ENCODE results near the gene CRMP1. TPM values are rescaled to one million over a fixed set of nuclear protein-coding genes. Genes with fewer than 3 reads are reported as not detected.

CRMP1 gene
- total and polyA plus RNA-seq, 2 experiments from 2014 or later: 1.3 TPM; not detected in 1

DNA sequence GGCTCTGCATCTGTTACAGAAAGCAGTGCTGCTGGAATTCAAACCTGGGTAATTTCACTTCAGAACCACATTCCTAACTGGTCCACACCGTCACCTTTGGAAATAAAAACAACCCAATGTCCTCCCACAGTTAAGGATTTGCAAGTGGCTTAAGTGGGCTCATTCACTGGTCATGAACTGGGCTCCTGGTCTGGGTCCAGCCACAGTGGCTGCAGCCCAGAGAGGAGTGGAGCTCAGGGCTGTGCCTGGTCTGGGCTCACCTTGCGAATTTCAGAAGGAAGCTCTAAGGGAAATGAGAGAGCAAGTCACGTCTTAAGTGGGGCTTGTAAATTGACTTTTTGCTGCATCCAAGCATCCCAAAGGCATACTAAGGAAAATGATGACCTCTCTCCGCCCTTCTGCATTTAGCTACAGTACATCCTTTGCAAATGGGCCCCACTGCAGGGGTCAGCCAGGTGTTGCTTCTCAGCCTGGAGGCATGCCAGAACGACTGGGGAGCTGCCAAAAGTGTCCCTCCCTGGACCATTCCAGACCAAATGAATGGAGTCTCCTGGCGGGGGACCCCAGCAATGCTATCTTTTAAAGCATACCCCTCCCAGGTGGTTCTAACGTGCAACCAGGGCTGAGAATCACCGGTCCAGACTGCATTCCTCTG lies 25.6 kb upstream of the CRMP1 start:
- Histone ChIP-seq H3K79me2 (ENCODE audit: insufficient read depth) (no peaks in the 10 kb centered on the region), H3K9ac (no peak overlapping the region), H3K9me2 (ENCODE audit: insufficient read depth) (no peaks in the 10 kb centered on the region), H3K27ac (no peak overlapping the region), H3K4me1 (ENCODE audit: insufficient read depth) (no peaks in the 10 kb centered on the region), H3K9me3 (ENCODE audit: low read depth) (no peaks in the 10 kb centered on the region), H2AFZ (no peak overlapping the region), H3K36me3 (ENCODE audit: low read depth) (no peaks in the 10 kb centered on the region), H3F3A (ENCODE audit: insufficient read depth) (no peaks in the 10 kb centered on the region), H3K4me2 (ENCODE audit: unreplicated experiment) (no peak overlapping the region), H4K20me1 (ENCODE audit: insufficient read depth) (no peaks in the 10 kb centered on the region), H3K27me3 (replicated peaks; ENCODE audit: insufficient read depth) (0 out of 2 replicates have a peak, but pooled peaks cover 3% of the 10 kb centered on the region), H3K4me3 (no peak overlapping the region)
- no peak for TF ChIP-seq EZH2 (IDR thresholded peaks at IDR 0.05; ENCODE audit: insufficient read depth, poor library complexity, severe bottlenecking)
- TF ChIP-seq EZH2phosphoT487 (IDR thresholded peaks at IDR 0.05; ENCODE audit: insufficient read depth, low read depth): no peak
- no peak for DNase-seq
- WGBS, 2 experiments (ENCODE audit: low coverage in 1 of 2, low lambda C conversion rate in 2 of 2, missing lambda C conversion rate in 2 of 2): 26 to 34% methylated on average over 8 of the region's 8 CpGs
- in situ Hi-C loops (cut with MboI): no loop called here

DNA sequence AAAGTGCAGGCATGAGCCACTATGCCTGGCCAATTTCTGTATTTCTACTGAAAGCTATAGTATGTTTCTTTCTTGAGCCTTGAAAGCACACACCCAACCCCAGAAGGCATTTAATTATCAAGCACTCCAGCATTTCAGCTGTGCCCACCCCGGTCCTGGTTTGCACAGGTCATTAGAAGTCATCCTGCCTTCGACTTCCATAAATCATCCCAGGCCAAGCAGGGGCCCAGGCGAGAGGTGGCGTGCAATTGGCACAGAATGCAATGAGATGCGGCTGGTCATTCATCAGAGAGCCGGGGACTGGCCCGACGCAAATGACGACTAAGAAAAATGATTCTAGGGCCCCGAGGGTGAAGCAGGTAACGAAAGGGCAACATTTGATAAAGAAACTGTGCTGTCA lies 24.8 kb upstream of the CRMP1 start:
- WGBS, 2 experiments (ENCODE audit: low coverage in 1 of 2, low lambda C conversion rate in 2 of 2, missing lambda C conversion rate in 2 of 2): 8 to 14% methylated on average over 11 of the region's 11 CpGs
- H3K4me3 ChIP-seq: no peak overlapping the region
- in situ Hi-C loops (cut with MboI): no loop called here

DNA sequence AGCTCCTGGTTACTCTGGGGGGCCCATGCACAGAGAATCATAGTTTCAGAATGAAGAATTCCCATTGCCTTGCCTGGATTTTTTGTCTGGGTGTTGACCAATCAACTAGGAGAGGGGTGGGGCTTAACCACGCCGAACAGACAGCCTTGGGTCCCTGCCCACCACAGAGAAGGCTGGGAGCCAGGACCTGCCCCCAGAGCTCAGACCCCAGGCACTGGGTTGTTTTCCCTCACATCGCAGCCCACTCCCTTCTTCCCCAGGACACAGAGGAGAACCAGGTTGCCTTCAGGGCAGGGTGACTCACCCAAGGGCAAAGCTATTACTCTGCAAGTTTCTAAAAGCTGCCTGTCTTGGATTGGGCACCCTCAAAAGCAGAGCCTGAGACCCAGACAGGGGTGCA lies 23.3 kb upstream of the CRMP1 start:
- no peak for DNase-seq
- H4K20me1 ChIP-seq (ENCODE audit: insufficient read depth): no peaks in the 10 kb centered on the region
- H3K9me2 ChIP-seq (ENCODE audit: insufficient read depth): no peaks in the 10 kb centered on the region
- in situ Hi-C loops (cut with MboI): no loop called here
- H3K4me1 ChIP-seq (ENCODE audit: insufficient read depth): no peaks in the 10 kb centered on the region
- H3F3A ChIP-seq (ENCODE audit: insufficient read depth): no peaks in the 10 kb centered on the region
- H3K4me3 ChIP-seq: no peak overlapping the region
- H3K36me3 ChIP-seq (ENCODE audit: low read depth): no peaks in the 10 kb centered on the region
- WGBS, 2 experiments (ENCODE audit: low coverage in 1 of 2, low lambda C conversion rate in 2 of 2, missing lambda C conversion rate in 2 of 2): 34 to 38% methylated on average over 3 of the region's 3 CpGs
- H3K79me2 ChIP-seq (ENCODE audit: insufficient read depth): no peaks in the 10 kb centered on the region
- TF ChIP-seq EZH2 (IDR thresholded peaks at IDR 0.05; ENCODE audit: insufficient read depth, poor library complexity, severe bottlenecking): no peak
- TF ChIP-seq EZH2phosphoT487 (IDR thresholded peaks at IDR 0.05; ENCODE audit: insufficient read depth, low read depth): no peak
- no peak overlapping the region for H2AFZ ChIP-seq
- H3K27me3 ChIP-seq (replicated peaks; ENCODE audit: insufficient read depth): 0 out of 2 replicates have a peak, but pooled peaks cover 3% of the 10 kb centered on the region
- H3K4me2 ChIP-seq (ENCODE audit: unreplicated experiment): no peak overlapping the region
- H3K27ac ChIP-seq: no peak overlapping the region
- no peak overlapping the region for H3K9ac ChIP-seq
- H3K9me3 ChIP-seq (ENCODE audit: low read depth): no peaks in the 10 kb centered on the region

More for the DNA sequence above, 24.8 kb upstream of the CRMP1 start:
- H3K9me3 ChIP-seq (ENCODE audit: low read depth): no peaks in the 10 kb centered on the region
- H2AFZ ChIP-seq: no peak overlapping the region
- no peaks in the 10 kb centered on the region for H3K36me3 ChIP-seq (ENCODE audit: low read depth)
- no peak for DNase-seq
- no peaks in the 10 kb centered on the region for H3K4me1 ChIP-seq (ENCODE audit: insufficient read depth)
- H4K20me1 ChIP-seq (ENCODE audit: insufficient read depth): no peaks in the 10 kb centered on the region
- H3K9ac ChIP-seq: no peak overlapping the region
- H3F3A ChIP-seq (ENCODE audit: insufficient read depth): no peaks in the 10 kb centered on the region
- no peak for TF ChIP-seq EZH2phosphoT487 (IDR thresholded peaks at IDR 0.05; ENCODE audit: insufficient read depth, low read depth)
- TF ChIP-seq EZH2 (IDR thresholded peaks at IDR 0.05; ENCODE audit: insufficient read depth, poor library complexity, severe bottlenecking): no peak
- 0 out of 2 replicates have a peak, but pooled peaks cover 3% of the 10 kb centered on the region for H3K27me3 ChIP-seq (replicated peaks; ENCODE audit: insufficient read depth)
- no peak overlapping the region for H3K4me2 ChIP-seq (ENCODE audit: unreplicated experiment)
- H3K27ac ChIP-seq: no peak overlapping the region
- H3K9me2 ChIP-seq (ENCODE audit: insufficient read depth): no peaks in the 10 kb centered on the region
- H3K79me2 ChIP-seq (ENCODE audit: insufficient read depth): no peaks in the 10 kb centered on the region

DNA sequence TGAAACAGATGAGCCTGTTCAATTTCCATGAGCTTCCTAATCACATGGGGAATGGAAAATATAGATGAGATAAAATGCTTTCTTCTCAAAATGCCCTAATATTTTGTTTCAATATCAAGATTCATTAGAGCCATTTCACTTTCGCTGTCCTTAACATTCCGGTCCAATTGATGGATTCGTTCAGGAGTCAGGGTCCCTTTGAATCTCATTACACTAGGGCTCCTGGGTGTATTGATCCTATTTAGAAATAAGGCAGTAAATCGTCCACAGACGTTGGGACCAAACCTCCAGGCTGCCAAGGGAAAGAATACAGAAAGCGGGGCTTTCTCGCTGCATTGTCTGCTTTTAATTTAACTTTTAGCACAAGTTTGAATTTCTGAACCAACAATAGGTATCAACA lies 20.6 kb upstream of the CRMP1 start:
- Histone ChIP-seq H3K4me2 (ENCODE audit: unreplicated experiment) (no peak overlapping the region), H3K9me2 (ENCODE audit: insufficient read depth) (no peaks in the 10 kb centered on the region), H3K79me2 (ENCODE audit: insufficient read depth) (no peaks in the 10 kb centered on the region), H3K27me3 (replicated peaks; ENCODE audit: insufficient read depth) (0 out of 2 replicates have a peak, but pooled peaks cover 3% of the 10 kb centered on the region), H3F3A (ENCODE audit: insufficient read depth) (no peaks in the 10 kb centered on the region), H3K36me3 (ENCODE audit: low read depth) (no peaks in the 10 kb centered on the region), H3K4me3 (no peak overlapping the region), H2AFZ (no peak overlapping the region), H3K9ac (no peak overlapping the region), H4K20me1 (ENCODE audit: insufficient read depth) (no peaks in the 10 kb centered on the region), H3K4me1 (ENCODE audit: insufficient read depth) (no peaks in the 10 kb centered on the region), H3K27ac (no peak overlapping the region), H3K9me3 (ENCODE audit: low read depth) (no peaks in the 10 kb centered on the region)
- TF ChIP-seq EZH2 (IDR thresholded peaks at IDR 0.05; ENCODE audit: insufficient read depth, poor library complexity, severe bottlenecking) (no peak), EZH2phosphoT487 (IDR thresholded peaks at IDR 0.05; ENCODE audit: insufficient read depth, low read depth) (no peak)
- in situ Hi-C loops (cut with MboI): no loop called here
- 18 to 36% methylated on average over 7 of the region's 7 CpGs for WGBS, 2 experiments (ENCODE audit: low coverage in 1 of 2, low lambda C conversion rate in 2 of 2, missing lambda C conversion rate in 2 of 2)
- no peak for DNase-seq
